Liver (tissue), 9 donors: ENCODE results near the gene GHDC. TPM values are rescaled to one million over a fixed set of nuclear protein-coding genes. Genes with fewer than 3 reads are reported as not detected.
A peak's percentile ranks its signal among the peaks of the same experiment; 100 is the strongest.

Experiments
- DNase-seq: peaks from one replicate; pipeline ENCODE4 v3.0.0-alpha.2; 2017; ENCODE audit warnings: low spot score
- H3K27ac ChIP-seq, 2 donors: one replicate each; pipeline ENCODE4 v1.7.0; 2013; ENCODE audit warnings: inconsistent platforms in 2 of 2, low read length in 2 of 2, control low read depth in 1 of 2, low read depth in 1 of 2, mild to moderate bottlenecking in 1 of 2
- H3K27me3 ChIP-seq, 4 donors: one replicate each; pipeline versions ENCODE4 v1.6.1 to v1.7.0; 2013; ENCODE audit warnings: low read length in 3 of 4, inconsistent platforms in 1 of 4, mild to moderate bottlenecking in 1 of 4, moderate library complexity in 1 of 4; ENCODE audit not compliant: control insufficient read depth in 4 of 4, insufficient read depth in 4 of 4
- H3K36me3 ChIP-seq, 4 donors: one replicate each; pipeline versions ENCODE4 v1.6.1 to v1.7.0; 2013; ENCODE audit warnings: low read length in 3 of 4, mild to moderate bottlenecking in 3 of 4, low read depth in 1 of 4, moderate library complexity in 1 of 4; ENCODE audit not compliant: control insufficient read depth in 4 of 4, insufficient read depth in 3 of 4
- H3K4me1 ChIP-seq, 4 donors: one replicate each; pipeline versions ENCODE4 v1.6.1 to v1.7.0; 2013; ENCODE audit warnings: low read length in 3 of 4, mild to moderate bottlenecking in 3 of 4, moderate library complexity in 1 of 4; ENCODE audit not compliant: control insufficient read depth in 4 of 4, insufficient read depth in 4 of 4
- H3K4me3 ChIP-seq, 3 donors: one replicate each; pipeline versions ENCODE4 v1.6.1 to v1.7.0; 2013; ENCODE audit warnings: low read length in 3 of 3, control low read depth in 1 of 3, low read depth in 1 of 3, mild to moderate bottlenecking in 1 of 3
- H3K9ac ChIP-seq, 2 donors: one replicate each; pipeline ENCODE4 v1.7.0; 2013; ENCODE audit warnings: low read length in 2 of 2, mild to moderate bottlenecking in 2 of 2, moderate library complexity in 2 of 2, control low read depth in 1 of 2, low read depth in 1 of 2
- H3K9me3 ChIP-seq, 4 donors: one replicate each; pipeline versions ENCODE4 v1.6.1 to v1.7.0; 2013; ENCODE audit warnings: low read length in 3 of 4; ENCODE audit not compliant: control insufficient read depth in 4 of 4
- EGR1 ChIP-seq, 2 donors: IDR thresholded peaks; 2 replicates each; pipeline ENCODE4 v1.6.1; 2016 to 2018; ENCODE audit warnings: antibody characterized with exemption in 2 of 2, low read depth in 2 of 2
- FOXA1 ChIP-seq: IDR thresholded peaks from 2 replicates; pipeline ENCODE4 v1.6.1; 2016; ENCODE audit warnings: antibody characterized with exemption
- FOXA2 ChIP-seq: IDR thresholded peaks from 2 replicates; pipeline ENCODE4 v1.6.1; 2016; ENCODE audit warnings: antibody characterized with exemption
- GABPA ChIP-seq, 2 donors: IDR thresholded peaks in 1 of 2; conservative IDR thresholded peaks in 1 of 2; 2 replicates each; pipeline ENCODE4 v1.6.1; 2016; ENCODE audit warnings: antibody characterized with exemption in 2 of 2, mild to moderate bottlenecking in 1 of 2, moderate library complexity in 1 of 2
- HNF4A ChIP-seq, 2 donors: conservative IDR thresholded peaks; 2 replicates each; pipeline ENCODE4 v1.6.1; 2016; ENCODE audit warnings: antibody characterized with exemption in 2 of 2, mild to moderate bottlenecking in 2 of 2
- JUND ChIP-seq, 2 donors: IDR thresholded peaks; 2 replicates each; pipeline ENCODE4 v1.6.1; 2016; ENCODE audit warnings: antibody characterized with exemption in 2 of 2
- NR2F2 ChIP-seq: IDR thresholded peaks from 2 replicates; pipeline ENCODE4 v1.6.1; 2016; ENCODE audit warnings: antibody characterized with exemption
- RAD21 ChIP-seq, 2 donors: IDR thresholded peaks; 2 replicates each; pipeline ENCODE4 v1.6.1; 2016; ENCODE audit warnings: antibody characterized with exemption in 2 of 2, mild to moderate bottlenecking in 2 of 2
- RXRA ChIP-seq, 2 donors: IDR thresholded peaks; 2 replicates each; pipeline ENCODE4 v1.6.1; 2017 to 2018; ENCODE audit warnings: antibody characterized with exemption in 2 of 2, mild to moderate bottlenecking in 1 of 2
- SP1 ChIP-seq: IDR thresholded peaks from 2 replicates; pipeline ENCODE4 v1.6.1; 2018; ENCODE audit warnings: antibody characterized with exemption, mild to moderate bottlenecking
- YY1 ChIP-seq: IDR thresholded peaks from 2 replicates; pipeline ENCODE4 v1.6.1; 2016; ENCODE audit warnings: antibody characterized with exemption, mild to moderate bottlenecking
- WGBS: extraction: QIAGEN DNeasy Blood & Tissue Kit; methylation state at CpG from one replicate; pipeline ENCODE4 v1.1.7; 2013; 5-methylcytosine and 5-hydroxymethylcytosine counted together
- polyA plus RNA-seq, 2 donors: library from polyadenylated mRNA; stranded (reverse) in 1 of 2; unstranded in 1 of 2; fragments of 200-250 nt in 1 of 2; fragments of >200 nt in 1 of 2; fragmentation: Nextera tagmentation in 1 of 2; extraction: Ambion mirVana in 1 of 2; gene quantifications; one replicate each; pipeline versions ENCODE4 v1.2.1 to v1.2.3, GENCODE V29; 2013 to 2015
- total RNA-seq, 2 donors: library from RNA; depleted of rRNA; stranded (reverse); fragments of >200 nt; gene quantifications; one replicate each; pipeline ENCODE4 v1.2.3, GENCODE V29; 2014
- TF ChIP-seq, protein P1 (sequence below): fragments of 150-350 bp; IDR thresholded peaks from 2 replicates; pipeline ENCODE4 v1.5.1; 2017; ENCODE audit warnings: improper control_type of control experiment, low read depth, low read length; ENCODE audit not compliant: missing input control
- TF ChIP-seq, protein P2 (sequence below): IDR thresholded peaks from 2 replicates; pipeline ENCODE4 v1.6.1; 2016; ENCODE audit warnings: antibody characterized with exemption
- TF ChIP-seq, protein P3 (sequence below): IDR thresholded peaks from 2 replicates; pipeline ENCODE4 v1.6.1; 2016; ENCODE audit warnings: antibody characterized with exemption, mild to moderate bottlenecking
- TF ChIP-seq, protein P4 (sequence below): IDR thresholded peaks from 2 replicates; pipeline ENCODE4 v1.6.1; 2016; ENCODE audit warnings: antibody characterized with exemption
- donor health status: healthy.
- donor health status: healthy.
- donor health status: healthy.
- donor health status: healthy.
- donor health status: healthy.

Gene GHDC
- total and polyA plus RNA-seq, 4 donors = 10.0 to 17.6 (median 12.3) TPM

DNA sequence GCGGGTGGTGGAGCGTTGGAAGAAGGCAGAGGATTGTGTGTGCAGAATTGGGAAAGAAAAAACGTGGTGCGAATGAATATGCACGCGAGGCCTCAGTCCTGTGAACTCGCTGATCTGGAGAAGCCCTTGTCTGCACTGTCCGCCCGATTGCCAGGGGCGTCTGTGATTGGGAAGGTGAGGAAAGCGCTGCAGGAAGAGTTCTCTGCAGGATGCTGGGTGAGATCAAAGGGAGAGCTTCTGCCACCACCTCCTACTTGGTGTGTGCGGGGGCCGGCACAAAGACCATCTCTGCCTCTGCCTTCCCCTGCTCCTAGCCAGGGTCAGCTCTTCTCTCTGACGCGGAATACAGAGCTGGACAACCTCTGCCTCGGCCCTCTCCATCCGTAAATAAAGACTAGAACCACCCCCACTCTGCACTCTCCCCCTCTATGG is 38.7 kb downstream of the GHDC start:
- Histone ChIP-seq H3K4me3 (peak overlapping the region in 2 of 3 donors; percentile 32 to 58), H3K27me3 (no peaks in the 10 kb centered on the region), H3K36me3 (no peaks in the 10 kb centered on the region), H3K9ac (no peak overlapping the region), H3K9me3 (no peaks in the 10 kb centered on the region), H3K4me1 (peaks cover 0 to 22% (median 17%) of the 10 kb centered on the region in 4 donors), H3K27ac (no peak overlapping the region)
- WGBS = 50% methylated on average over 17 of the region's 17 CpGs
- DNase-seq = no peak
- no peak for TF ChIP-seq NR2F2
- no peak for TF ChIP-seq SP1
- TF ChIP-seq, protein P1, sequence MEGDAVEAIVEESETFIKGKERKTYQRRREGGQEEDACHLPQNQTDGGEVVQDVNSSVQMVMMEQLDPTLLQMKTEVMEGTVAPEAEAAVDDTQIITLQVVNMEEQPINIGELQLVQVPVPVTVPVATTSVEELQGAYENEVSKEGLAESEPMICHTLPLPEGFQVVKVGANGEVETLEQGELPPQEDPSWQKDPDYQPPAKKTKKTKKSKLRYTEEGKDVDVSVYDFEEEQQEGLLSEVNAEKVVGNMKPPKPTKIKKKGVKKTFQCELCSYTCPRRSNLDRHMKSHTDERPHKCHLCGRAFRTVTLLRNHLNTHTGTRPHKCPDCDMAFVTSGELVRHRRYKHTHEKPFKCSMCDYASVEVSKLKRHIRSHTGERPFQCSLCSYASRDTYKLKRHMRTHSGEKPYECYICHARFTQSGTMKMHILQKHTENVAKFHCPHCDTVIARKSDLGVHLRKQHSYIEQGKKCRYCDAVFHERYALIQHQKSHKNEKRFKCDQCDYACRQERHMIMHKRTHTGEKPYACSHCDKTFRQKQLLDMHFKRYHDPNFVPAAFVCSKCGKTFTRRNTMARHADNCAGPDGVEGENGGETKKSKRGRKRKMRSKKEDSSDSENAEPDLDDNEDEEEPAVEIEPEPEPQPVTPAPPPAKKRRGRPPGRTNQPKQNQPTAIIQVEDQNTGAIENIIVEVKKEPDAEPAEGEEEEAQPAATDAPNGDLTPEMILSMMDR = no peak
- TF ChIP-seq RAD21 (IDR thresholded peaks at IDR 0.05) = no peak
- no peak for TF ChIP-seq FOXA1
- TF ChIP-seq YY1 = no peak

DNA sequence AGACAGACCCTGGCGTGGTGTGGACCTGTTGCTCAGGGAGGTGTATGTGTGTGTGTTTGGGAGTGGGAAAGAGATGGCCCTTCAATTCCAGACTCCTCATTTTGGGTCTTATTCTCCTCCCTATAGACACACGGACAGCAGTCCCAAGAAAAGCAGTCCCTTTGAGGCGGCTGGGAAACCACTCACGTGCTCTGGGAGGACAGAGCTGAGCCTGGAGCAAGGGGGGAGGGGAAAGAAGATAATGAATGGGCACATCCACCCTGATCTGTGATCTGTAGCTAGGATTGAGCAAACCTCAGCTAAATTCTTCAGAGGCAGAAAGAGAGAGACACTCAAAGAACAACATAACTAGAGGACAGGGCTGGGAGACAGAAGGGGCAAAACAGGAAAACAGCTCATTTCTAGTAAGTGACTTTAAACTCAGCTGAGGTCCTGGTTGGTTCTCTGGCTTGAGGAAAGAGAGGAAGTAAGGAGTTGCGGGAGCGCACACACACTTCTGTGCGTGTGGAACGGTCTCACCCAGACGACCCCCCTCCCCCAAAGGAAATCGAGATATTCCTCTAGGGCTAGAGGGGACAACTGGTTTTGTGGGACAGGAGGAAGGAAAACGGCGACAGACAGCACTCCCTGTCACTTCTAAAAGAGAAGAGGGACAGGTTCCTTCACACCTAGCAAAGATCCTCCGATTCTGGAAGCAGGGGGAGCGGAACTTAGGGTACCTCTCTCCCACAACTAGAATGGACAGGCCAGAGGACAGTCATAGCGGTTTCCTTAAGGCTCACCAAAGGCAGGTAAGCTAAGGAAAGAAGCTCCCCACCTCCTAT is 40.2 kb downstream of the GHDC start:
- Histone ChIP-seq H3K9ac (peak overlapping the region; percentile 91 to 95), H3K27me3 (no peaks in the 10 kb centered on the region), H3K4me3 (peak overlapping the region; percentile 80 to 98 (median 97)), H3K4me1 (peaks cover 0 to 24% (median 18%) of the 10 kb centered on the region in 4 donors), H3K36me3 (no peaks in the 10 kb centered on the region), H3K27ac (peak overlapping the region; percentile 75 to 81), H3K9me3 (no peaks in the 10 kb centered on the region)
- 5% methylated on average over 15 of the region's 15 CpGs for WGBS
- TF ChIP-seq GABPA (IDR thresholded peaks at IDR 0.05 in 1 of 2, conservative IDR thresholded peaks at IDR 0.05 in 1 of 2) (no peak), RAD21 (IDR thresholded peaks at IDR 0.05) (no peak), HNF4A (conservative IDR thresholded peaks at IDR 0.05) (no peak), YY1 (no peak), JUND (IDR thresholded peaks at IDR 0.05) (no peak), EGR1 (IDR thresholded peaks at IDR 0.05; ENCODE audit: low read depth in 2 of 2) (no peak), RXRA (IDR thresholded peaks at IDR 0.05) (no peak), SP1 (no peak), FOXA2 (no peak)
- TF ChIP-seq, protein P2, sequence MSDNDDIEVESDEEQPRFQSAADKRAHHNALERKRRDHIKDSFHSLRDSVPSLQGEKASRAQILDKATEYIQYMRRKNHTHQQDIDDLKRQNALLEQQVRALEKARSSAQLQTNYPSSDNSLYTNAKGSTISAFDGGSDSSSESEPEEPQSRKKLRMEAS = no peak
- TF ChIP-seq, protein P3, sequence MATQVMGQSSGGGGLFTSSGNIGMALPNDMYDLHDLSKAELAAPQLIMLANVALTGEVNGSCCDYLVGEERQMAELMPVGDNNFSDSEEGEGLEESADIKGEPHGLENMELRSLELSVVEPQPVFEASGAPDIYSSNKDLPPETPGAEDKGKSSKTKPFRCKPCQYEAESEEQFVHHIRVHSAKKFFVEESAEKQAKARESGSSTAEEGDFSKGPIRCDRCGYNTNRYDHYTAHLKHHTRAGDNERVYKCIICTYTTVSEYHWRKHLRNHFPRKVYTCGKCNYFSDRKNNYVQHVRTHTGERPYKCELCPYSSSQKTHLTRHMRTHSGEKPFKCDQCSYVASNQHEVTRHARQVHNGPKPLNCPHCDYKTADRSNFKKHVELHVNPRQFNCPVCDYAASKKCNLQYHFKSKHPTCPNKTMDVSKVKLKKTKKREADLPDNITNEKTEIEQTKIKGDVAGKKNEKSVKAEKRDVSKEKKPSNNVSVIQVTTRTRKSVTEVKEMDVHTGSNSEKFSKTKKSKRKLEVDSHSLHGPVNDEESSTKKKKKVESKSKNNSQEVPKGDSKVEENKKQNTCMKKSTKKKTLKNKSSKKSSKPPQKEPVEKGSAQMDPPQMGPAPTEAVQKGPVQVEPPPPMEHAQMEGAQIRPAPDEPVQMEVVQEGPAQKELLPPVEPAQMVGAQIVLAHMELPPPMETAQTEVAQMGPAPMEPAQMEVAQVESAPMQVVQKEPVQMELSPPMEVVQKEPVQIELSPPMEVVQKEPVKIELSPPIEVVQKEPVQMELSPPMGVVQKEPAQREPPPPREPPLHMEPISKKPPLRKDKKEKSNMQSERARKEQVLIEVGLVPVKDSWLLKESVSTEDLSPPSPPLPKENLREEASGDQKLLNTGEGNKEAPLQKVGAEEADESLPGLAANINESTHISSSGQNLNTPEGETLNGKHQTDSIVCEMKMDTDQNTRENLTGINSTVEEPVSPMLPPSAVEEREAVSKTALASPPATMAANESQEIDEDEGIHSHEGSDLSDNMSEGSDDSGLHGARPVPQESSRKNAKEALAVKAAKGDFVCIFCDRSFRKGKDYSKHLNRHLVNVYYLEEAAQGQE = no peak
- TF ChIP-seq, protein P4, sequence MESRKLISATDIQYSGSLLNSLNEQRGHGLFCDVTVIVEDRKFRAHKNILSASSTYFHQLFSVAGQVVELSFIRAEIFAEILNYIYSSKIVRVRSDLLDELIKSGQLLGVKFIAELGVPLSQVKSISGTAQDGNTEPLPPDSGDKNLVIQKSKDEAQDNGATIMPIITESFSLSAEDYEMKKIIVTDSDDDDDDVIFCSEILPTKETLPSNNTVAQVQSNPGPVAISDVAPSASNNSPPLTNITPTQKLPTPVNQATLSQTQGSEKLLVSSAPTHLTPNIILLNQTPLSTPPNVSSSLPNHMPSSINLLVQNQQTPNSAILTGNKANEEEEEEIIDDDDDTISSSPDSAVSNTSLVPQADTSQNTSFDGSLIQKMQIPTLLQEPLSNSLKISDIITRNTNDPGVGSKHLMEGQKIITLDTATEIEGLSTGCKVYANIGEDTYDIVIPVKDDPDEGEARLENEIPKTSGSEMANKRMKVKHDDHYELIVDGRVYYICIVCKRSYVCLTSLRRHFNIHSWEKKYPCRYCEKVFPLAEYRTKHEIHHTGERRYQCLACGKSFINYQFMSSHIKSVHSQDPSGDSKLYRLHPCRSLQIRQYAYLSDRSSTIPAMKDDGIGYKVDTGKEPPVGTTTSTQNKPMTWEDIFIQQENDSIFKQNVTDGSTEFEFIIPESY = no peak
- DNase-seq = no peak
